GM19328 (cell line): Measurements from ENCODE around the gene NOP9.
A peak's percentile ranks its signal among the peaks of the same experiment; 100 is the strongest.

Experiments used
- ATAC-seq: cut with Tn5 transposase; IDR thresholded peaks from one replicate; pipeline ENCODE4 v1.9.1; 2021; ENCODE audit warnings: mild to moderate bottlenecking, moderate library complexity; ENCODE audit not compliant: unreplicated experiment

The NOP9 gene

DNA sequence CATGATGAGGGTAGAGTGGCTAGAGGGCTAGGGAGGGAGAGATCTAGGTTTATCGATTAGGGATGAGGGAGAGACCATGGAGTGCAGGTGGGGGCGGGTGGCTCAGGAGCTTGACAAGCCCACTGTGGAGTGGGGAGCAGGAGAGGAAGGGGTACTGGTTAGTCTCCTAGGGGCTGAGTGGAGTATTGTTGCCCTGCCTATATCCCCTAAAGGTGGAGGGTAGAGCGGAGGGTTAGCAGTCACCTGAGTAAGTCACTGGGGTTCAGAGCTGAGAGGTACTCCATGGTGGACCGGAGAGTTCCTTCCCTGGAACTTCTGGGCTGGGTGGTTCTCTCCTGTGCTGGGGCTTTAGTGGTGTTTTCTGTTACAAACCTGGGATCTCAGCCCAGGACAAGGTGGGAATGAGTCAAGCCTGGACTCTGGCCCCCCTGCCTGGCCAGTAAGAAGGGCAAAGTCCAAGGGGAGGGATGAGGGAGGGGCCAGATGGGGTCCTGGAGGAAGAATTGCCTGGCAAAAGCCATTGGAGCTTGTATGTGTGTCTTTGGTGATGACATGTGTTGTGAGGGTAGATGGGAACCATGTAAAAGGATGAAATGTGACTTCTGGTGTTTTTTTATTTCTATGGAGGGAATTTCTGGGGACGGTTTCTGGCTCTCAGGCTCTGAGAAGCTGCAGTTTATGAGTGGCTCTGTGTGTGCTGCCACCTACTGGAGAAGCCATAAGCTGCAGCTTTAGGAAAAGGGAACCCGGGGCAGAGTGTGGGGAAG lies 8.1 kb downstream of the NOP9 start, which contains the start of gene CIDEB:
TSS of gene CIDEB (minus strand) at position 403 of the 767 bp plus-strand sequence. CDS start at position 284, 119 bp downstream.
- ATAC-seq: no peak

DNA sequence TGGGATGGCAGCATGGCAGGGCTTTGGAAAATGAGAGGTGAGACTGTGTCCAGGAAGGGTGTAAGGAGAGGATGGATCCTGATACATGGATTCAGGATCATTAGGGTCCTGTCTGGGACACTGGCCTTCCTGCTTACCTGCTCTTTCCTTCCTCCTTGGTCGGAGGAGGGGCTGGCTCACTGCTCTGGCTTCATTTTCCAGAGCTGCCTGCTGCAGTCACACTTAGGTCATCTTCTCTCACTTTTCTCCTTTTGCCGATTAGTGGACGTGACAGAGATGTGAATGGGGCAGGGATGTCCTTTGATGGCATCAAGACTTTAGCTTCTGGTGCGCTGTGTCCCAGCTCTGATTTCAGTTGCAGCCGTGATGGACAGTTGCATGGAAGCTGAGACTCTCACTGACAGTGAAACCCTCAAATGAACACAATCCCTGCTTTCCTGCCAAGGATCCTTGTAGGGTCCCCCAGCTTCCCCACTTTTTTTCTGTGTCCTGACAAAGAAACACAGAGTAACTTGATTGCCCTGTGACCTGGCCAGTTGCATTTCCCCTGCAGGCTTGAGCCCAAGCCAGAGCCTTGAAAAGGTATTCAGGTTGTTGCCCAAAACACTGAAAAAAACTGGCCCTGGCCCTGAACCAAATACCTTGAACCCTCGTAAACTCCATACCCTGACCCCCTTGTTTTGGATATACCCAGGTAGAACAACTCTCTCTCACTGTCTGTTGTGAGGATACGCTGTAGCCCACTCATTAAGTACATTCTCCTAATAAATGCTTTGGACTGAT lies 8.9 kb downstream of the NOP9 start:
- ATAC-seq: no peak

GRCh38 chr14:24309538-24310264 lies 10.1 kb downstream of the NOP9 start, which contains the start of gene LTB4R2:
TSS of gene LTB4R2 (plus strand) at chr14:24310140. CDS start at chr14:24310665, 525 bp downstream.
- no peak for ATAC-seq

DNA sequence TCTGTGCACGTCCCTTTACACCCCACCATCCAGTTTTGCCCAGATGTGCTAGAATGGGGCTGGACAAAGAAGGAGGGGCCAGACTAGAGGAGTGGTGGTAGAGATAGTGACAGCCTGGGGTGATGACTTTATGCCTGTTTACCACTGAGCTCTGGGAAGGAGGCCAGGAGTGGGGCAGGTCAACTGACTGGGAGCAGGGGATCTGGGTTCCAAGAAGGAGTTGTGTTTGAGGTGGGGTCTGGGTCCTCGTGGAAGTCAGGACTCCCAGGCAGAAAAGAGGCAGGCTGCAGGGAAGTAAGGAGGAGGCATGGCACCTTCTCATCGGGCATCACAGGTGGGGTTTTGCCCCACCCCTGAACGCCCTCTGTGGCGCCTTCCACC lies 10.6 kb downstream of the NOP9 start:
- ATAC-seq: no peak

GRCh38 chr14:24310646-24311604 lies 11.3 kb downstream of the NOP9 start, which contains the start of gene LTB4R:
TSS of gene LTB4R (plus strand) at chr14:24311502. CDS start at chr14:24315652, 4,150 bp downstream.
- peak; percentile 43 for ATAC-seq

GRCh38 chr14:24311837-24312615 lies 12.4 kb downstream of the NOP9 start:
- ATAC-seq: no peak

DNA sequence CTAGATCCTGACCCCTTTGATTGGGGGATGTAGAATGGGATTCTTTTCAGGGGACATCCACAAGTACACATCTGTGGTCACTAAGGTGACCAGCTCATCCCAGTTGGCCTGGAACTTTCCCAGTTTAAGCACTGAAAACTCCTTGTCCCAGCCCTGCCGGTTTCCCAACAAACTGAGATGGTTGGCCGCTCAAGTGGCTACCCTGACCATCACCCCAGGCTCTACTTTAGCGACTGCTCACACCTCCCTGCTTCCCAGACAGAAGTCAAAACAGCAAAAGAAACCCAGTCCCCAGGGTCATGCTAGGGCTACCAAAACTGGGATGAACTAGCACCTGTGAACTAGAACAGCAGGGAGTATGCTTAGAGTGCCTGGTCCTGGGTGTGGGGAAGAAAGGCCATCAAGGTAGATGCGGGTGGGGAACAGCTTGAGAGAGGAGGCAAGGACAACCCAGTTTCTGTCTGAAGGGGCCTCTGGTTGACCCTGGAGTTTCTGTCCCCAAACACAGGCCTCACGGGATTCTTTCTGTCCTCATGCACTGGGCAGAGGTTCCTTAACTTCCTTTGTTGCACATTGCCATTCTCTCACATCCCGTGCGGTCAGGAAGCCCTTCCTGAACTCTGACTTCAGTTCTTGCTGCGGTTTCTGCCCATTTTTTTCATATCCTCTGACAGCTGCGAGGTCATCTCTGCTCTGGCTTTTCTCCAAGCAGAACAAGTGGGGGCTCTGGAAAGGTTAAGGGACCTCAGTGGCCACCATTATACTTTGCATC lies 13.3 kb downstream of the NOP9 start:
- ATAC-seq: no peak

DNA sequence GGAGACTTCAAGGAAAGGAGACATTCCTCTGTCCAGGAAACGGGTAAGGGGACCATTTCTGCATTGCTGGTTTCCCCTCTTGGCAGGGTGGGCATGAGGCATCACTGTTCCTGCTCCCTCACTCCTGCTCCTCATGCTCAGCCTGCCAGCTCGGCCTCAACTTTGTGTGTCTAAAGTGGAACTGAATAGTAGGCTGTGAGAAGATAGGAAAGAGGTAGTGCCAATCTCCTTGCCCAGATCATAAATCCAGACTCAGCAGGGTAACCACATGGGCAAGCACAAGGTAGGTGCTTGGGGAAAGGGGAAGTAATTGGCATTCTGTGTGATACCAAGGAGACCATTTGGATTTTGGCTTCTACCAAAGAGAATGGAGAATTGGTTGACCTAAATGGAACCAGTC lies 14.3 kb downstream of the NOP9 start:
- ATAC-seq: no peak

GRCh38 chr14:24314377-24315193 lies 14.9 kb downstream of the NOP9 start:
- no peak for ATAC-seq

GRCh38 chr14:24315243-24315806 lies 15.7 kb downstream of the NOP9 start:
- ATAC-seq: no peak

GRCh38 chr14:24315807-24316596 lies 16.4 kb downstream of the NOP9 start:
- no peak for ATAC-seq

DNA sequence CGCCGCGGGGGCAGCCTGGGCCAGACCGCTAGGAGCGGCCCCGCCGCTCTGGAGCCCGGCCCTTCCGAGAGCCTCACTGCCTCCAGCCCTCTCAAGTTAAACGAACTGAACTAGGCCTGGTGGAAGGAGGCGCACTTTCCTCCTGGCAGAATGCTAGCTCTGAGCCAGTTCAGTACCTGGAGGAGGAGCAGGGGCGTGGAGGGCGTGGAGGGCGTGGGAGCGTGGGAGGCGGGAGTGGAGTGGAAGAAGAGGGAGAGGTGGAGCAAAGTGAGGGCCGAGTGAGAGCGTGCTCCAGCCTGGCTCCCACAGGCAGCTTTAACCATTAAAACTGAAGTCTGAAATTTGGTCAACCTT lies 16.9 kb downstream of the NOP9 start:
- ATAC-seq: no peak

GRCh38 chr14:24317141-24317928 lies 17.7 kb downstream of the NOP9 start:
- no peak for ATAC-seq

- no peak for ATAC-seq
These were observed 21.7 kb downstream of the NOP9 start for GRCh38 chr14:24321212-24321975.

- ATAC-seq: no peak
These were observed 23.0 kb downstream of the NOP9 start for GRCh38 chr14:24322672-24323071.
